Nephron progenitor cell (in vitro differentiated cells): ENCODE data around the gene B4GAT1.
A peak's percentile ranks its signal among the peaks of the same experiment; 100 is the strongest.

ENCODE experiments used
- DNase-seq: peaks from one replicate; pipeline ENCODE4 v3.0.0; 2021
- H3K27ac Mint-ChIP-seq: 2 replicates; pipeline ENCODE4 v1.8.0; 2021; ENCODE audit warnings: mild to moderate bottlenecking, moderate library complexity, mixed read lengths
- H3K27me3 Mint-ChIP-seq: 2 replicates; pipeline ENCODE4 v1.8.0; 2021; ENCODE audit warnings: mild to moderate bottlenecking, low read depth, mixed read lengths; ENCODE audit not compliant: poor library complexity
- H3K36me3 Mint-ChIP-seq: 2 replicates; pipeline ENCODE4 v1.8.0; 2021; ENCODE audit warnings: low read depth, mixed read lengths
- H3K4me1 Mint-ChIP-seq: 2 replicates; pipeline ENCODE4 v1.8.0; 2021; ENCODE audit warnings: mixed read lengths
- H3K4me3 Mint-ChIP-seq: 2 replicates; pipeline ENCODE4 v1.8.0; 2021; ENCODE audit warnings: mild to moderate bottlenecking, moderate library complexity, mixed read lengths
- H3K9me3 Mint-ChIP-seq: 2 replicates; pipeline ENCODE4 v1.8.0; 2021; ENCODE audit warnings: mild to moderate bottlenecking, moderate library complexity, mixed read lengths
- CTCF ChIP-seq: fragments of 200-600 bp; sonication (generic); IDR thresholded peaks from 2 replicates; pipeline ENCODE4 v1.5.0; 2021; ENCODE audit warnings: antibody characterized with exemption

Gene B4GAT1

GRCh38 chr11:66332371-66333219, 14.8 kb downstream of the B4GAT1 start:
- Mint-ChIP-seq H3K36me3 (no peaks in the 10 kb centered on the region), H3K4me1 (peaks cover 48% of the 10 kb centered on the region), H3K27ac (no peak overlapping the region), H3K9me3 (no peaks in the 10 kb centered on the region), H3K4me3 (no peak overlapping the region), H3K27me3 (peaks cover under 1% of the 10 kb centered on the region)
- TF ChIP-seq CTCF: no peak
- DNase-seq: no peak

- peaks cover 5% of the 10 kb centered on the region for H3K27me3 Mint-ChIP-seq
- no peak for DNase-seq
- no peak for TF ChIP-seq CTCF
Observed at GRCh38 chr11:66331542-66332370, 15.7 kb downstream of the B4GAT1 start.

GRCh38 chr11:66330931-66331330, 16.5 kb downstream of the B4GAT1 start:
- no peaks in the 10 kb centered on the region for H3K36me3 Mint-ChIP-seq
- peaks cover 48% of the 10 kb centered on the region for H3K4me1 Mint-ChIP-seq
- H3K4me3 Mint-ChIP-seq: no peak overlapping the region
- no peaks in the 10 kb centered on the region for H3K9me3 Mint-ChIP-seq
- TF ChIP-seq CTCF: no peak
- H3K27ac Mint-ChIP-seq: no peak overlapping the region
- H3K27me3 Mint-ChIP-seq: peaks cover 5% of the 10 kb centered on the region
- DNase-seq: no peak

More at GRCh38 chr11:66331542-66332370, 15.7 kb downstream of the B4GAT1 start:
- no peak overlapping the region for H3K4me3 Mint-ChIP-seq
- H3K36me3 Mint-ChIP-seq: no peaks in the 10 kb centered on the region
- peaks cover 48% of the 10 kb centered on the region for H3K4me1 Mint-ChIP-seq
- no peaks in the 10 kb centered on the region for H3K9me3 Mint-ChIP-seq
- H3K27ac Mint-ChIP-seq: no peak overlapping the region

- H3K36me3 Mint-ChIP-seq: no peaks in the 10 kb centered on the region
- TF ChIP-seq CTCF: no peak
- DNase-seq: no peak
- peaks cover 5% of the 10 kb centered on the region for H3K27me3 Mint-ChIP-seq
- no peak overlapping the region for H3K4me3 Mint-ChIP-seq
- no peak overlapping the region for H3K27ac Mint-ChIP-seq
- H3K9me3 Mint-ChIP-seq: no peaks in the 10 kb centered on the region
- peaks cover 57% of the 10 kb centered on the region for H3K4me1 Mint-ChIP-seq
Observed at GRCh38 chr11:66329165-66329673, 18.2 kb downstream of the B4GAT1 start.

GRCh38 chr11:66328302-66329144, 18.9 kb downstream of the B4GAT1 start:
- peak; percentile 82 for DNase-seq
- peaks cover 5% of the 10 kb centered on the region for H3K27me3 Mint-ChIP-seq
- no peak overlapping the region for H3K27ac Mint-ChIP-seq
- no peaks in the 10 kb centered on the region for H3K9me3 Mint-ChIP-seq
- H3K36me3 Mint-ChIP-seq: no peaks in the 10 kb centered on the region
- H3K4me3 Mint-ChIP-seq: no peak overlapping the region
- peak; percentile 94 for TF ChIP-seq CTCF
- peaks cover 61% of the 10 kb centered on the region for H3K4me1 Mint-ChIP-seq
